HFF-Myc (cell line): ENCODE results near the gene DHPS.
"Not testable (repeated sequence)": the region's sequence is repeated elsewhere in the genome, so short reads cannot be mapped to it uniquely, and the experiment has no call there.

Source experiments
- DNase-seq: peaks from one replicate; pipeline ENCODE4 v3.0.0-alpha.2; 2011; ENCODE audit warnings: low read depth; ENCODE audit errors: extremely low read depth
- H3K4me3 ChIP-seq: replicated peaks from 2 replicates; pipeline ENCODE4 v1.5.1; 2011; ENCODE audit warnings: low read depth, mild to moderate bottlenecking, control low read depth, low read length
- CTCF ChIP-seq: IDR thresholded peaks from 2 replicates; pipeline ENCODE4 v1.5.1; 2012; ENCODE audit warnings: mild to moderate bottlenecking, low read depth, low read length, control low read depth; ENCODE audit errors: missing control alignments

Gene DHPS

GRCh38 chr19:12715102-12715501 is 33.4 kb upstream of the DHPS start:
- no peak overlapping the region for H3K4me3 ChIP-seq
- no peak for DNase-seq
- TF ChIP-seq CTCF = no peak

- H3K4me3 ChIP-seq, DNase-seq: not testable (repeated sequence)
Measured at GRCh38 chr19:12713304-12713703, 31.6 kb upstream of the DHPS start.

GRCh38 chr19:12712077-12712476 is 30.4 kb upstream of the DHPS start:
- DNase-seq, H3K4me3 ChIP-seq: not testable (repeated sequence)

GRCh38 chr19:12711187-12711586 is 29.5 kb upstream of the DHPS start:
- no peak for TF ChIP-seq CTCF
- no peak overlapping the region for H3K4me3 ChIP-seq
- DNase-seq = no peak

GRCh38 chr19:12708641-12709040 is 27.0 kb upstream of the DHPS start:
- no peak for DNase-seq
- no peak overlapping the region for H3K4me3 ChIP-seq
- TF ChIP-seq CTCF = no peak

GRCh38 chr19:12706332-12706718 is 24.6 kb upstream of the DHPS start:
- DNase-seq = no peak
- no peak for TF ChIP-seq CTCF
- no peak overlapping the region for H3K4me3 ChIP-seq

- no peak for TF ChIP-seq CTCF
- no peak overlapping the region for H3K4me3 ChIP-seq
- DNase-seq = no peak
Measured at GRCh38 chr19:12705654-12706331, 24.1 kb upstream of the DHPS start.

- TF ChIP-seq CTCF = no peak
- no peak for DNase-seq
- no peak overlapping the region for H3K4me3 ChIP-seq
Measured at GRCh38 chr19:12705169-12705568, 23.5 kb upstream of the DHPS start.
